Neural cell (in vitro differentiated cells): ENCODE data around the gene TMEM184A. TPM values are rescaled to one million over a fixed set of nuclear protein-coding genes. Genes with fewer than 3 reads are reported as not detected.

Experiments
- H2AFZ ChIP-seq: fragments of 200-600, 300-800 bp; sonication (generic), shearing (Covaris generic); 2 replicates; pipeline ENCODE4 v1.6.0; 2014; ENCODE audit warnings: low read depth, mild to moderate bottlenecking, antibody characterized with exemption, low read length, moderate library complexity
- H3F3A ChIP-seq: fragments of 200-600 bp; shearing (Covaris generic); 2 replicates; pipeline ENCODE4 v1.6.1; 2016; ENCODE audit warnings: mild to moderate bottlenecking, moderate library complexity, mixed read lengths, antibody characterized with exemption, low read length; ENCODE audit not compliant: insufficient read depth, poor library complexity, severe bottlenecking
- H3K27ac ChIP-seq: fragments of 200-600, 300-800 bp; sonication (generic), shearing (Covaris generic); 2 replicates; pipeline ENCODE4 v1.5.1; 2014; ENCODE audit warnings: mild to moderate bottlenecking, low read length, moderate library complexity
- H3K27me3 ChIP-seq: fragments of 300-800, 200-600 bp; sonication (generic), shearing (Covaris generic); 2 replicates; pipeline ENCODE4 v1.6.0; 2014; ENCODE audit warnings: mild to moderate bottlenecking, low read depth, low read length, moderate library complexity; ENCODE audit not compliant: insufficient read depth
- H3K36me3 ChIP-seq: fragments of 300-800, 200-600 bp; sonication (generic), shearing (Covaris generic); 2 replicates; pipeline ENCODE4 v1.5.1; 2014; ENCODE audit warnings: mild to moderate bottlenecking, antibody characterized with exemption, low read length, moderate library complexity; ENCODE audit not compliant: insufficient read depth
- H3K4me2 ChIP-seq: fragments of 300-800, 200-600 bp; sonication (generic), shearing (Covaris generic); 2 replicates; pipeline ENCODE4 v1.6.0; 2014; ENCODE audit warnings: mild to moderate bottlenecking, low read length
- H3K4me3 ChIP-seq: fragments of 300-800, 200-600 bp; sonication (generic), shearing (Covaris generic); 2 replicates; pipeline ENCODE4 v1.5.1; 2014; ENCODE audit warnings: mild to moderate bottlenecking, low read length, moderate library complexity
- H3K79me2 ChIP-seq: fragments of 200-600 bp; shearing (Covaris generic); replicated peaks from 2 replicates; pipeline ENCODE4 v1.6.0; 2014; ENCODE audit warnings: mild to moderate bottlenecking, low read length, moderate library complexity; ENCODE audit not compliant: insufficient read depth
- H3K9ac ChIP-seq: fragments of 300-800, 200-600 bp; sonication (generic), shearing (Covaris generic); 2 replicates; pipeline ENCODE4 v1.6.1; 2016; ENCODE audit warnings: mild to moderate bottlenecking, low read length, mixed read lengths
- H3K9me2 ChIP-seq: fragments of 200-600 bp; shearing (Covaris generic); 2 replicates; pipeline ENCODE4 v1.6.1; 2016; ENCODE audit warnings: mild to moderate bottlenecking, low read length, mixed read lengths; ENCODE audit not compliant: insufficient read depth
- H3K9me3 ChIP-seq: fragments of 200-600, 300-800 bp; sonication (generic), shearing (Covaris generic); 2 replicates; pipeline ENCODE4 v1.6.1; 2016; ENCODE audit warnings: mild to moderate bottlenecking, mixed run types, low read length, moderate library complexity, mixed read lengths
- H4K20me1 ChIP-seq: fragments of 200-600 bp; shearing (Covaris generic); 2 replicates; pipeline ENCODE4 v1.6.1; 2016; ENCODE audit warnings: mild to moderate bottlenecking, mixed run types; ENCODE audit not compliant: insufficient read depth
- CTCF ChIP-seq: fragments of 450-650 bp; IDR thresholded peaks from 2 replicates; pipeline ENCODE4 v1.5.1; 2014; ENCODE audit warnings: antibody characterized with exemption, mild to moderate bottlenecking, moderate library complexity; ENCODE audit not compliant: poor library complexity, severe bottlenecking
- EP300 ChIP-seq: fragments of 450-650 bp; conservative IDR thresholded peaks from 2 replicates; pipeline ENCODE4 v1.6.1; 2014; ENCODE audit warnings: antibody characterized with exemption, mild to moderate bottlenecking, moderate library complexity; ENCODE audit not compliant: poor library complexity, severe bottlenecking
- EZH2 ChIP-seq: fragments of 200-600, 300-800 bp; shearing (Covaris generic), sonication (generic); IDR thresholded peaks from 2 replicates; pipeline ENCODE4 v1.6.1; 2014; ENCODE audit warnings: antibody characterized with exemption, low read length, borderline replicate concordance, mild to moderate bottlenecking; ENCODE audit not compliant: insufficient read depth, poor library complexity, severe bottlenecking
- MXI1 ChIP-seq: fragments of 450-650 bp; conservative IDR thresholded peaks from 2 replicates; pipeline ENCODE4 v1.6.1; 2014; ENCODE audit warnings: antibody characterized with exemption, mild to moderate bottlenecking; ENCODE audit not compliant: poor library complexity, severe bottlenecking
- POLR2AphosphoS5 ChIP-seq: IDR thresholded peaks from 2 replicates; pipeline ENCODE4 v1.6.1; 2012
- RAD21 ChIP-seq: fragments of 450-650 bp; conservative IDR thresholded peaks from 2 replicates; pipeline ENCODE4 v1.6.1; 2014; ENCODE audit warnings: antibody characterized with exemption, mild to moderate bottlenecking, moderate library complexity
- REST ChIP-seq: IDR thresholded peaks from 2 replicates; pipeline ENCODE4 v1.6.1; 2012; ENCODE audit warnings: borderline replicate concordance
- SMC3 ChIP-seq: fragments of 450-650 bp; conservative IDR thresholded peaks from 2 replicates; pipeline ENCODE4 v1.6.1; 2014; ENCODE audit warnings: antibody characterized with exemption, mild to moderate bottlenecking, moderate library complexity; ENCODE audit not compliant: poor library complexity
- TAF1 ChIP-seq: IDR thresholded peaks from 2 replicates; pipeline ENCODE4 v1.6.1; 2012; ENCODE audit warnings: low read depth
- polyA plus RNA-seq: library from polyadenylated mRNA; depleted of rRNA; stranded (reverse); fragments of >200 nt; gene quantifications from 2 replicates; pipeline ENCODE4 v1.2.3, GENCODE V29; 2014

TMEM184A gene
- polyA plus RNA-seq, 1 donor from 2014 or later, result not detected

GRCh38 chr7:1593091-1593866, 37.3 kb upstream of the TMEM184A start:
- H3K9me3 ChIP-seq, result no peaks in the 10 kb centered on the region
- no peaks in the 10 kb centered on the region for H3K27me3 ChIP-seq
- H3K4me3 ChIP-seq, result no peak overlapping the region

GRCh38 chr7:1592299-1592871, 36.4 kb upstream of the TMEM184A start:
- H3K9ac ChIP-seq, result no peak overlapping the region
- H3K79me2 ChIP-seq, result no peaks in the 10 kb centered on the region
- H2AFZ ChIP-seq, result no peak overlapping the region
- no peak overlapping the region for H3K27ac ChIP-seq
- H3K27me3 ChIP-seq, result no peaks in the 10 kb centered on the region
- H3K9me2 ChIP-seq, result no peaks in the 10 kb centered on the region
- no peaks in the 10 kb centered on the region for H3F3A ChIP-seq
- H3K4me3 ChIP-seq, result no peak overlapping the region
- TF ChIP-seq TAF1 (no peak), MXI1 (no peak), SMC3 (no peak), CTCF (no peak), EZH2 (no peak), EP300 (no peak), POLR2AphosphoS5 (no peak), RAD21 (no peak), REST (no peak)
- H3K9me3 ChIP-seq, result no peaks in the 10 kb centered on the region
- no peak overlapping the region for H3K4me2 ChIP-seq
- no peaks in the 10 kb centered on the region for H4K20me1 ChIP-seq
- no peaks in the 10 kb centered on the region for H3K36me3 ChIP-seq

More at GRCh38 chr7:1593091-1593866, 37.3 kb upstream of the TMEM184A start:
- Histone ChIP-seq H3K9me2 (no peaks in the 10 kb centered on the region), H3K36me3 (no peaks in the 10 kb centered on the region), H3F3A (no peaks in the 10 kb centered on the region), H3K4me2 (no peak overlapping the region), H2AFZ (no peak overlapping the region), H3K79me2 (no peaks in the 10 kb centered on the region), H3K27ac (no peak overlapping the region), H4K20me1 (no peaks in the 10 kb centered on the region), H3K9ac (no peak overlapping the region)
- TF ChIP-seq POLR2AphosphoS5 (no peak), MXI1 (no peak), CTCF (no peak), EP300 (no peak)
